GM21619 (cell line): Measurements from ENCODE around the gene IKZF1.

Experiments used
- ATAC-seq: cut with Tn5 transposase; IDR thresholded peaks from one replicate; pipeline ENCODE4 v1.9.1; 2021; ENCODE audit not compliant: unreplicated experiment

The IKZF1 gene

GRCh38 chr7:50436133-50436806 is 131.8 kb downstream of the IKZF1 start:
- ATAC-seq, result no peak

- peak; percentile 26 for ATAC-seq
These were observed 142.0 kb downstream of the IKZF1 start for GRCh38 chr7:50446542-50446960.

GRCh38 chr7:50448823-50449222 is 144.3 kb downstream of the IKZF1 start:
- peak; percentile 28 for ATAC-seq

GRCh38 chr7:50449501-50449880 is 145.0 kb downstream of the IKZF1 start:
- ATAC-seq, result no peak

GRCh38 chr7:50449881-50450589 is 145.5 kb downstream of the IKZF1 start, which contains the start of gene FIGNL1:
Gene FIGNL1 (minus strand): TSS chr7:50450350. CDS start chr7:50447287, 3,063 bp downstream.
- ATAC-seq, result peak; percentile 80

GRCh38 chr7:50450590-50451032 is 146.1 kb downstream of the IKZF1 start:
- peak; percentile 15 for ATAC-seq
